ENCODE measurements around the gene TOMM7. TPM values are rescaled to one million over a fixed set of nuclear protein-coding genes. Genes with fewer than 3 reads are reported as not detected.
"Not testable (repeated sequence)": the region's sequence is repeated elsewhere in the genome, so short reads cannot be mapped to it uniquely, and the experiment has no call there.

The TOMM7 gene
- total RNA-seq, 1 donor from 2014 or later, result 324 TPM

DNA sequence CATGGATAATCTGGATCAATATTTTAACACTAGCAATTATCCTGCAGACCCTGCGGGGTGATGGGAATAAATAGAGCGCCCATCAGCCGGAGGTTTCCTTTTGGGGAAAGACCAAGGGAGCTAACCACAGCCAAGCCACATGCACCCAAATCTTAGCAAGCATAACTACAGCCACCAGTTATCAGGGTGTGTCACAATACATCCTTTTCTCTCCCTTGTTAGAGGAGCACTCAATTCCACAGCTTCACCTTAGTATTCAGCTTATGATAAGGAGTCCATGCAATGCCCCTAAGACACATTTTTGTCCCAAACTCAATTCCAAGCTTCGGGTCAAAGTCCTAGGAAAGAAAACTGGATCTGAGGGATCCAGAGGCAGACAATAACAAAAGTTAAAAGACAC lies 15.9 kb downstream of the TOMM7 start:
- ChIA-PET POLR2A (no interaction called here), CTCF (no interaction called here)
- Mint-ChIP-seq H3K27me3 (peaks cover 5% of the 10 kb centered on the region), H3K36me3 (ENCODE audit: low read depth) (peaks cover 10% of the 10 kb centered on the region), H3K27ac (no peak overlapping the region), H3K4me1 (peaks cover 4% of the 10 kb centered on the region), H3K4me3 (no peak overlapping the region), H3K9me3 (no peaks in the 10 kb centered on the region)
- ATAC-seq (ENCODE audit: low read depth) (no peak), DNase-seq (no peak)
- TF ChIP-seq, protein P1, sequence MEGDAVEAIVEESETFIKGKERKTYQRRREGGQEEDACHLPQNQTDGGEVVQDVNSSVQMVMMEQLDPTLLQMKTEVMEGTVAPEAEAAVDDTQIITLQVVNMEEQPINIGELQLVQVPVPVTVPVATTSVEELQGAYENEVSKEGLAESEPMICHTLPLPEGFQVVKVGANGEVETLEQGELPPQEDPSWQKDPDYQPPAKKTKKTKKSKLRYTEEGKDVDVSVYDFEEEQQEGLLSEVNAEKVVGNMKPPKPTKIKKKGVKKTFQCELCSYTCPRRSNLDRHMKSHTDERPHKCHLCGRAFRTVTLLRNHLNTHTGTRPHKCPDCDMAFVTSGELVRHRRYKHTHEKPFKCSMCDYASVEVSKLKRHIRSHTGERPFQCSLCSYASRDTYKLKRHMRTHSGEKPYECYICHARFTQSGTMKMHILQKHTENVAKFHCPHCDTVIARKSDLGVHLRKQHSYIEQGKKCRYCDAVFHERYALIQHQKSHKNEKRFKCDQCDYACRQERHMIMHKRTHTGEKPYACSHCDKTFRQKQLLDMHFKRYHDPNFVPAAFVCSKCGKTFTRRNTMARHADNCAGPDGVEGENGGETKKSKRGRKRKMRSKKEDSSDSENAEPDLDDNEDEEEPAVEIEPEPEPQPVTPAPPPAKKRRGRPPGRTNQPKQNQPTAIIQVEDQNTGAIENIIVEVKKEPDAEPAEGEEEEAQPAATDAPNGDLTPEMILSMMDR (IDR thresholded peaks at IDR 0.05), result no peak
- intact Hi-C loops (cut with micrococcal nuclease), result no loop called here

DNA sequence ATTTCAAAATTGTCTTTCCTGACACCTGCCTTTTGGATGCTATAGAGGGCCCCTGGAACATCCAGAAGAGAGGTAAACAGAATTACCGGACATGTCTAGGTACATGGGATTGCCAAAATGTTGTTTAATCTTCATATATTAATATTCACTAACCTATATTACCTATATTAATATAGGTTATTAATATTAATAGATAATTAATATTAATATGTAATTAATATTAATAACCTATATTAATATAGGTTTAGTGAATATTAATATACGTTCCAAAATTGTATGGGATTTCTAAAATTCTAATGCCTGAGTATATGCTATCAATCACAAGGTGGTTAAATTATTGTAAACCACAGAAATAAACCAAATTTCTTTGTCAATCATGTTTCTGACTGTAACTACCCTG lies 17.4 kb downstream of the TOMM7 start:
- peaks cover 4% of the 10 kb centered on the region for H3K4me1 Mint-ChIP-seq
- no peak overlapping the region for H3K4me3 Mint-ChIP-seq
- peaks cover 5% of the 10 kb centered on the region for H3K27me3 Mint-ChIP-seq
- no peaks in the 10 kb centered on the region for H3K36me3 Mint-ChIP-seq (ENCODE audit: low read depth)
- TF ChIP-seq, protein P1 (IDR thresholded peaks at IDR 0.05), result no peak
- intact Hi-C loops (cut with micrococcal nuclease), result no loop called here
- CTCF ChIA-PET, result interaction anchor here (1.0 kb wide), 1 partner anchor 250 kb away, joined by 4 read pairs; no protein-coding TSS in a partner anchor
- ATAC-seq (ENCODE audit: low read depth) (no peak), DNase-seq (no peak)
- POLR2A ChIA-PET, result no interaction called here
- H3K27ac Mint-ChIP-seq, result no peak overlapping the region
- H3K9me3 Mint-ChIP-seq, result no peaks in the 10 kb centered on the region

DNA sequence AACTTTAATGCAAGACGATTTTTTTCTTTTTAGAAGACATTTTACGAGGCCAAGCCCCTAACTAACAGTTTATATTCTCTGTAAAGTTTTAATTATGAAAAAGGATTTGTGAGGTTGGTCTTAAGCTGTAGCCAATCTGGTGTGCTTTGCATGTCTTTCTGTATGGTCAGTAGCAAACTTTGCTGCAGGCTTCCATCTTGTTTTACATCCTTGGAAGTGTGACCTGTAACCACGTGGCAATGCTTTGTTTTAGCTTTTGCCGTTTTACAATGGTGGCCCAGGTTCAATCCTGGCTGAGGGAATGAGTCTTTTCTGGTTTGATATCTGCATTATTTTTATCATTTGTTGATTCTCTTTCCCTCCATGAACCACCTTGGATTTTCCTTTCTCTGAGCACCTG lies 19.8 kb downstream of the TOMM7 start:
- H3K4me1 Mint-ChIP-seq; H3K4me3 Mint-ChIP-seq; intact Hi-C loops (cut with micrococcal nuclease); H3K27ac Mint-ChIP-seq; POLR2A ChIA-PET; H3K27me3 Mint-ChIP-seq; H3K36me3 Mint-ChIP-seq (ENCODE audit: low read depth); ATAC-seq (ENCODE audit: low read depth); H3K9me3 Mint-ChIP-seq; DNase-seq: not testable (repeated sequence)
- CTCF ChIA-PET, result interaction anchor here (1.8 kb wide), 1 partner anchor 21 kb away, joined by 5 read pairs; no protein-coding TSS in a partner anchor

DNA sequence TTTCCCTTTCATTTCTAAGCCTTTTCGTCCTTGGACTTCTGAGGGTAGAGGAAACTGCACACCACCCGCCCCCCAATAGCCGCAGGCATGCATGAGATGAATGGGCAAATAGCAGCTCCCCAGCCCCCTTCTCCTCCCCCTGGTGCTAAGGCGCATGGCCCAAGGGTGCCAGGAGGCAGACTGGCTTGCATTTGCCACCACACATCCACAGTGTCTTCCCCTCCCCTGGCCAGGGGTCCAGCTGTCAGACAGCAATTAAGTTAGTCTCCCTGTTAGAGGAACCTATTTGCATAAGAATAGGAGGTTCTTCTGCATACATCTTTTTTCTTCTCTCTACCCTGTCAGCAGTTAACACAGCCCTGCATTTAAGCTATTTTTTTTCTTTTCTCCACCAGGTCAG lies 20.2 kb downstream of the TOMM7 start:
- POLR2A ChIA-PET, result no interaction called here

DNA sequence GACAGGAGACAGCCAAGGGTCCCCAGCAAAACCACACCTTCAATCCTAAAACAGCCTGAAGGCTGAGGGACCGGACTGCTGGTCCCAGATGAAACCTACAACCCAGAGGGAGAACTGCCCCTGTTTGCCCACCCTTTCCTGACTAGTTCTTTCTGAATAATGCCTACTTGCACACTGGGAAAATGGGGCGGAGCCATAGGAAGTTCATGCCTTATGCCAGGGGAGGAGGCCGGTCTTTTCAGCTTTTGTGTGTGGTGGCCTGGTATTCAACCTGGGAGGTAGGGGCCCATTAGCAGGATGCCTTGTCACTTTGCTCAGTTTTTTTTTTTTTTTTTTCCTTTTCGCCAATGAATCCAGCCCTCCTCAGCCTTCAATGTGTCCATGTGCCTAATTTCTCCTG lies 20.7 kb downstream of the TOMM7 start:
- TF ChIP-seq, protein P1 (IDR thresholded peaks at IDR 0.05), result no peak
- ChIA-PET CTCF (interaction anchor here (1.8 kb wide), 1 partner anchor 20 kb away, joined by 5 read pairs; no protein-coding TSS in a partner anchor), POLR2A (no interaction called here)
- Mint-ChIP-seq H3K36me3 (ENCODE audit: low read depth) (no peaks in the 10 kb centered on the region), H3K4me1 (no peaks in the 10 kb centered on the region), H3K4me3 (no peak overlapping the region), H3K9me3 (no peaks in the 10 kb centered on the region), H3K27ac (no peak overlapping the region), H3K27me3 (peaks cover 5% of the 10 kb centered on the region)
- intact Hi-C loops (cut with micrococcal nuclease), result no loop called here
- DNase-seq (no peak), ATAC-seq (ENCODE audit: low read depth) (no peak)

More for the DNA sequence above, 20.2 kb downstream of the TOMM7 start:
- H3K36me3 Mint-ChIP-seq (ENCODE audit: low read depth), result no peaks in the 10 kb centered on the region
- H3K9me3 Mint-ChIP-seq, result no peaks in the 10 kb centered on the region
- H3K27ac Mint-ChIP-seq, result no peak overlapping the region
- no peak for DNase-seq
- no peak for ATAC-seq (ENCODE audit: low read depth)
- intact Hi-C loops (cut with micrococcal nuclease), result no loop called here
- TF ChIP-seq, protein P1 (IDR thresholded peaks at IDR 0.05), result no peak
- H3K27me3 Mint-ChIP-seq, result peaks cover 5% of the 10 kb centered on the region
- H3K4me1 Mint-ChIP-seq, result no peaks in the 10 kb centered on the region
- CTCF ChIA-PET, result interaction anchor here (1.8 kb wide), 1 partner anchor 20 kb away, joined by 5 read pairs; no protein-coding TSS in a partner anchor
- no peak overlapping the region for H3K4me3 Mint-ChIP-seq

DNA sequence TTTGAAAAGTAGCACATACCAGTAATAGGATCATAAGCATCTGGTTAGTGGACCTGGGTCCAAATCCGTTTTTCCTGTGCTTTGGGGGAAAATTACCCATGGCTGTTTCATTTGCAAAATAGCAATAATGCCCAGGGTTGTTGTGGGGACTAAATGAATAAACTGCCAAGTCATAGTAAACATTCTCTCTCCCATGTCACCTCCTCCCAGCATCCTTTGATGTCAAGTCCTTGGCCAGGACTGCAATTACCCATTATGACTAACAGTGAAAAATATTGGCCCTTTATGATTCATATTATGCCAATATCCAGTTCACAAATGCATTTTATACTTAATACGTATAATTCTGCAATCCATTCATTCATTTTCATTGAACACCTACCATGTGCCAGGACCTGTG lies 23.0 kb downstream of the TOMM7 start:
- intact Hi-C loops (cut with micrococcal nuclease), result no loop called here
- no peak overlapping the region for H3K4me3 Mint-ChIP-seq
- DNase-seq, result no peak
- no peaks in the 10 kb centered on the region for H3K9me3 Mint-ChIP-seq
- TF ChIP-seq, protein P1 (IDR thresholded peaks at IDR 0.05), result no peak
- H3K27ac Mint-ChIP-seq, result no peak overlapping the region
- ChIA-PET CTCF (no interaction called here), POLR2A (no interaction called here)
- no peaks in the 10 kb centered on the region for H3K36me3 Mint-ChIP-seq (ENCODE audit: low read depth)
- H3K4me1 Mint-ChIP-seq, result no peaks in the 10 kb centered on the region
- ATAC-seq (ENCODE audit: low read depth), result no peak
- H3K27me3 Mint-ChIP-seq, result peaks cover 5% of the 10 kb centered on the region
